HuH-7.5 (cell line): ENCODE data around the gene XYLB.

Experiments used
- DNase-seq: peaks from one replicate; pipeline ENCODE4 v3.0.0; 2011; ENCODE audit warnings: low spot score

The XYLB gene

DNA sequence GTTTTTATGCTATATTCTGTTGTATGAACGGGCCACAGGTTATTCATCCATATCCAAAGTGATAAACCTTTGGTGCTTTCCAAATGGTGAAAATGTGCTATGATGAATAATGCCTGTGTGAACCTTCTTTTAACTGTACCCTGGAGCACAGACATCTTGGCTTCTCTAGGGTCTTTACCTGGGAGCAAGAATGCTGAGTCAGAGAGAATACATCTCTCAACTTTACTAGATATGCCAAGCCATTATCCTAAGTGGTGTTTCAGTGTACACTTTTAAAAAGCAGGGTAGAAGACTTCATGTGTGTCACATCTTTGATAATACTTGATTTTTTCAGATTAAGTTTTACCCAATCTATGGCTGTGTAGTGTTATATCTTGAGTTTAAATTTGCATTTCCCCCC is 23.5 kb upstream of the XYLB start:
- DNase-seq, result no peak

DNA sequence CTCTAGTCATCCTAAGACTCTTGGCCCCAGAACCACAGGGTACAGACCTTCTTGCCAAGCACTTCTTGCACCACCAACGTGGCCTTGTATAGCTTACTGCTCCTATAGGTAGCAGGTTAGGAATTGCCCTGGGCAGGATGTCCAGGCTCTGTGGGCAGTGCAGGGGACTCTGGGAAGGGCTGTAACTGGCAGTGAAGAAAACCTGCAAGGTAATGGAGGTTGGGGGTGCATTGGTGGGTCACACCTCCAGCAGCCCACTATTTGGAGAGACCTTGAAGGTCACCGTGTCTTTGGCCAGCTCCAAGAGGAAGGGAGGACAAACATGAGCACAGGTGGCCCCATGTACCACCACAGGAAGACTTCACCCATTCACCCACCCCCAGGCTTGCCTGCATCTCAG is 21.3 kb upstream of the XYLB start:
- no peak for DNase-seq

DNA sequence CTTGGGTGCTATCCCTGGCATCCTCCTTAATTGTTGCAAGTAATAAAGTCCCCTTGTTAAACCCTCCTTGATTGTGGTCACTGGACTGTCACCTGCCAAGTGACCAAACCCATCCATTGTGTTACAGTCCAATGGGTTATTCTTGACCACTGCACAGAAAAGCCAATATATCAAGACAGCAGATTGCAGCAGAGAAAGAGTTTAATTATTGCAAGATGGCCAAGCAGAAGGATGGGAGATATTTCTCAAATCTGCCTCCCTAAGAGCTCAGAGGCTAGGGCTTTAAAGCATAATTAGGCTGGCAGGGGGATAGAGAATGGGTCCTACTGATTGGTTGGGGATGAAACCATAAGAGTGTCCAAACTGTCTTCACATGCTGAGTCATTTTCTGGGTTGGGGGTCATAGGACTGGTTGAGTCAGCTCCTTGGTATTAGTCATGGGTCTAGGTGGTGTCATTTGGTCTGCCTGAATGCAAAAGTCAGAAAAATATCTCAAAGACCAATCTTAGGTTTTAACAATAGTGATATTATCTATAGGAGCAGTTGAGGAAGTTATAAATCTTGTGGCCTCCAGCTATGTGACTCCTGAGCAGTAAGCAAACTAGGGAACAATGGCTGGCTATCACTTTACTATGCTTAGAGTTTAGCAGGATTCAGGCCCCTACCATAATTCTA is 19.1 kb upstream of the XYLB start:
- no peak for DNase-seq

DNA sequence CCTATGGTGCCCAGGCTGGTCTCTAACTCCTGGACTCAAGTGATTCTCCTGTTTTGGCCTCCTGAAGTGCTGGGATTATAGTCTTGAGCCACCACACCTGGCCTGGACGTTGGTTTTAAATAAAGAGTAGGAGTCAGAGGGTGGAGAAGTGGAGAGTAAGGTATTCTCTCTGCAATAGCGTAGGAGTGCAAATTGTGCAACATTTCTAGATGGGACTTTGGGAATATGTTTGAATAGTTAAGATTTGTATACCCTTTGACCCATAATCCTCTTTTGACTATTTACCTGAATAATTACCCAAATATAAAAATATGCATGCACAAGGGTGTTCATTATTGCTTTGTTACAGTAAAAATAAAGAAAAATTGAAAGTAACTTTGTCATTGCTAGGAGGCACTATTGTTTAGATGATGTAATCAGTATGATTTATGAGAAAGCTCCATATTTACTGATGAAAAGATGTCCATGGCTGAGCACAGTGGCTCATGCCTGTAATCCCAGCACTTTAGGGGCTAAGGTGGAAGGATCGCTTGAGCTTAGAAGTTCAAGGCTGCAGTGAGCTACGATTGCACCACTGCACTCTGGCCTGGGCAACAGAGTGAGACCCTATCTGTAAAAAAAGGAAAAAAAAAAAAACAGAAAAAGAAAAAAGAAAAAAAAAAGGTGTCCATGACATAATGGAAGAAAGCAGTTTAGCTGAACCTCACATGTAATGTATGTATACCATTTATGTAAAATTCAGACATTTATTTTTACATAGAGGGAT is 15.1 kb upstream of the XYLB start:
- DNase-seq, result no peak

DNA sequence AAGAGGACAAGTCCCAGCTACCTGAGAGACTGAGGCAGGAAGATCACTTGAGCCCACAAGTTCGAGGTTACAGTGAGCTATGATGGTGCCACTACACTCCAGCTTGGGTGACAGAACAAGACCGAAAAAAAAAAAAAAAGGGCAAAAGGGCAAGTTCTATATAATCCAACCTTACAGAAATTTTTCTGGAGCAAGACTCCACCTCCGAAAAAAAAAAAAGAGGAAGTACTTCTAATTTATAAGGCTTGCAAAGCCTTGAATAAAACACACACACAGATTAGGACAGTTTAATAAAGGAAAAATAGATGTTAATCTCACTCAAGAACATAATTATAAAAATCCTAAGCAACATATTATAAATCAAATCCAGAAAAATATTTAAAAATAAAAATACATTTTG is 14.4 kb upstream of the XYLB start:
- DNase-seq, result no peak

DNA sequence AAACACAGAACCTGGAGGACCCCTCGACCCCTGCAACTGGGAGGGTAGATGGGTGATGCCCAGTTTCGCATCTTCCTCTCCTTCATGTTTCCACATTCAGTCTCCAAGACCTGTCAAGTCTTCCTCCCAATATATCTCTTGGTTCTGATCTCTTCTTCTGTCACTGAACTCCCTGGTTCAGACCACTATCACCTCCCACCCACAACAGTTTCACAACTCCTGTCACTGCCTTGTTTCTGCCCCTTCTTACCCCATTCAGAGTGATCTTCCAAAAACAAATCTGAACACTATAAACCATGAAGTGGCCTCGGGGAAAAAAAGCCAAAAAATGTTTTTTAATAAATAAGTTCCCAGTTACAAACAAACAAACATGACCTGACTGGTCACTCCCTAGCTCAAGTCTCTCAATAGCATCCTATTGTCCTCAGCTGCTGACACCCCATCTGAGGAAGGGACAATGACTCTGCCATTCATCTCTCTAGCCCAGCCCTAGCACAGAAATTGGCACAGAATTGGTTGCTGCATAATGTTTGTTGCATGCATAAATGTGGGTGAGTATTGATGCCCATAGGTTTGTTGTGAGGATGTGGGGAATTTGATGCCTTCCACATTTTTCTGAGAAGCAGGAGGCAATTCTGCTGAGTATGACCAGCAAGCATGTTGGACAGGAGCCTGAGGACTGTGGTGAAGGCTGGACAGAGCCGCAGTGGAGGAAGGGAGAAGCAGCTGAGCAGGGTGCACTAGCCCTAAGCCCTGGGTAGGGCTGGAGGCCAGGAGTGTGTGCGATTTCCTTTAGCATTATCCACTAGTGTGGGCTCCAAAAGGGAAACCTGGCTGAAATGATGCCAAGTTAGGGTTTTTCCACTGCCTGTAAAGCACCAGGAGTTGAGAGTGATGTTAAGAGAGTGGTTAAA is 12.2 kb upstream of the XYLB start:
- DNase-seq, result no peak

DNA sequence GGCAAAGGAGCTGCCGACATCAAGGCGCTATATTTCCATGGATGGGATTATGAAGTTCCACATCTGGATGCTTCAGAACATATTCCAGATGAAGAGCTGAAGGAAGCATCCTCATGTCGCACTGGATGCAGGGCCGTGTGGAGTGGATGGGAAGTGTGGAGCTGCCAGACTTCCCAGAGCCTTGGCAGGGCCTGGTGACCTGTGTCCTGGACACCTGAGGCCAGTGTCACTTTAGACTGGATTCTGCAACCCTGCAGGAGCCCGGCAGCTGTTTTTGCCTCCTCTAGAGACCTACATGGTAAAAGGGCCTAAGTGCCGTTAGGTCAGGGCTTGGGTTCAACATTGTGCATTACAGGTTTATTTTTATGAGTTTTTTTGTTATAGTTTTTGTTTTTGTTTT is 11.3 kb upstream of the XYLB start:
- no peak for DNase-seq

DNA sequence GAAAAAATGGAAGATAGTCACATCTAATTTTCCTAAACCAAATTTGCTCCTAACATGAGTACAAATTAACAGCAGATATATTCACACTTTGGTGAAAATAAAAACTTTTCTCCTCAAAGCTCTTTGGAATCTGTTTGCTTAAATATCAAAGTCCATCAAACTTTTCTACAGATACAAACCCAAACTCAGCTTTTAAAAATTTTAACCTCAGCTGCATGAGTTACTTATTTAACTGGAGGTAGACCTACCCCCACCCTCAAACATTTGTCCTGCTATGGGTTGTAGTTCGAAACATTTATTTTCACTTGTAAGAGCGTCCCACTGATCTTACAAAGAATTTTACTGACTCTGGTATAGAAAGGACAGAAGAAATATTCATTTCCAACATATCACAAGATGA is 8.9 kb upstream of the XYLB start:
- no peak for DNase-seq

DNA sequence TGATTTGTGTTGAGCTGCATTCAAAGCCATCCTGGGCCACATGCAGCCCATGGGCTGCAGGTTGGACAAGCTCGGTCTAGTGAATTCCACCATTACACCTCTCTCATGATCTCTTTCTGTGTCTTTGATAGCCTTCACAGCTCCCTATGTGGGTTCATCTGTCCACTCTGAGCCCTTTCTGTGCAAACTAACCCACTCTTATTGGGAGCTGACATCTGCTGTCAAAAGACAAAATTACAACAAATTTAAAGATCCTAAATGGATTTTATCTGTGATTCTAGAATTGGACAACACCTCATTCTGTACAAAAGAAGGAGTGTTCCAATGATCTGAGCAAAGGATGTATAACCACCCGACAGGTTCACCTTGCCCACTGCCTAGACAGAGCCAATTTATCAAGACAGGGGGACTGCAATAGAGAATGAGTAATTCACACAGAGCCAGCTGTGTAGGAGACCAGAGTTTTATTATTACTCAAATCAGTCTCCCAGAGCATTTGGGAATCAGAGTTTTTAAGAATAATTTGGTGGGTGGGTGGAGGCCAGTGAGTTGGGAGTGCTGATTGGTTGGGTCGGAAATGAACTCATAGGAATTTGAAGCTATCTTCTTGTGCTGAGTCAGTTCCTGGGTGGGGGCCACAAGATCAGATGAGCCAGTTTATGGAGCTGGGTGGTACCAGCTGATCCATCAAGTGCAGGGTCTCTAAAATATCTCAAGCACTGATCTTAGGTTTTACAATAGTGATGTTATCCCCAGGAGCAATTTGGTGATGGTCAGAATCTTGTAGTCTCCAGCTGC is 2.6 kb upstream of the XYLB start:
- no peak for DNase-seq

DNA sequence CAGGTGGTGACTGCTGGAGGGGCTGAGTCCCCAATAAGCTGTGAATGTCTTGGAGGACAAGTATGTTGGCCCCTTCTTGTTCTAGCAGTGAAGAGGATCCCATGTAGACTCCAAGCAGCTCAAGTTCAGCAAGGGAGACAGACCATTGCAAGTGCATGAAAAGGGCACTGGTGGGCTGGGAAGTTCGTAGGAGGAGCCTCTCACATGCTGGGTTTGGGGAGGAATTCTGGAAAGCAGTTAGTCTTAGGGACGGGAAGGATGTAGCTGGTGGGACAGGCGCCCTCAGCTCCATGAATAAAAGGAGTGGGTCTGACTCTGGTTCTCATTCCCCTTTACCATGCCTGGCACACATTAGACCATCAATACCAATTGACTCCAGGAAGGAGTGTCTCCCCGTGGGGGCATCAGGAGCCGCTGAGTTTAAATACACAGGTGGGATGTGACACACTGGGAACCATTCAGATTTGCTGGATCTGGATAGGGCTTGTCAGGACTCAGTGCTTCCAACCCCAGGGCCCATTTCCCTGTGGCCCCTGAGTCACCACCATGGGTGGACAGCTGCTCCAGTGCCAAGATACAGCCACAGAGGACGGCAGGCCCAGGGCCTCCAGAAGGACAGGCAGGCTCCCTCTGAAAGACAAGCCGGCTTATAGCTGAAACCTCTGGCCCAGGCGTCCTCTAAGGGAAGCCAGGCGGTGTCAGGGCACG is 552 bp upstream of the XYLB start:
- DNase-seq, result no peak

DNA sequence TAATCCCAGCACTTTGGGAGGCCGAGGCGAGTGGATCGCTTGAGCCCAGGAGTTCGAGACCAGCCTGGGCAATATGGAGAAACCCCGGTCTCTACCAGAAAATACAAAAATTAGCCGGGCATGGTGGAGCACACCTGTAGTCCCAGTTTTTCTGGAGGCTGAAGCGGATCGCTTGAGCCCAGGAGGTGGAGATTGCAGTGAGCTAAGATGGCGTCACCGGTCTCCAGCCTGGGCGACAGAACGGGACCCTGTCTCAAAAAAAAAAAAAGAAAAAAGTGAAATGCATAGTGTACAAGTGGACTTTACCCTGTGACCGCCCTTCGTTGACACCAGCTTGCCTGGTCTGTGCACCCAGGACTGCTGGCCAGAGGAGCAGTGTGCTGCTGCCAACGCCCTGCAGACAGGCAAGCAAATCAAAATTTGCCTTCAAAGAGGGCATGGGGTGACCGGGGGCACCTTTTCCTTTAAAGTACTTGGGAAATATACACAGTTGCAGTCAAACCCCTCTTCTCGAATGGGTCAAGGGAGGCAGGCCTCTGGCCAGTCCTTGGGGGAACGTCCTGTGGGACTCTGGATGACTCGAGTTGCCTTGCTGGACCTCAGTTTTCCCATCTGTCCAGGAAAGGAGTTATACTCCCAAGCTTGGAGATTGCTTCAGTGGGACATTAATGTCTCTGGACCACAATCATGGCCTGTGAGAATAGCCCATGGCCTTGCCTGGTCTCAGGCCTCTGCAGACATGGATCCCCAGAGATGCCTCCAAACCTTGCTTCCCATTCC is 1.0 kb downstream of the XYLB start:
- peak; percentile 70 for DNase-seq

DNA sequence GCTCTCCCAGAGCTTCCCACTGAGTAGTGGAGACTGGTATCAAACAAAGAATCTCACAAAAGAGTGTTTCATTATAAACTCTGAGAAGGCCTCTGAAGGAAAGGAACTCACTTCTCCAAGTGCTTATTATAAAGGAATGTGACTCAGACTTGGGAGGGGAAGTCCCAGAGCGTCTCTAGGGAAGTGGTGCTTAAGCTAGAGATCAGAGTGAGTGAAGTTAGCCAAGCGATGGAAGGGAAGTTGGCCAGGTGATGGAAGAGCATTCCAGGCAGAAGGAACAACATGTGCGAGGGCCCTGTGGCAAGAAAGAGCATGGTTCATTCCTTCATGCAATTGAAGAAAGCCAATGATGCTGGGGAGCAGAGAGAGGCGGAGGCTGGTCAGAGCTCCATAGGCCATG is 2.3 kb downstream of the XYLB start:
- DNase-seq, result no peak

DNA sequence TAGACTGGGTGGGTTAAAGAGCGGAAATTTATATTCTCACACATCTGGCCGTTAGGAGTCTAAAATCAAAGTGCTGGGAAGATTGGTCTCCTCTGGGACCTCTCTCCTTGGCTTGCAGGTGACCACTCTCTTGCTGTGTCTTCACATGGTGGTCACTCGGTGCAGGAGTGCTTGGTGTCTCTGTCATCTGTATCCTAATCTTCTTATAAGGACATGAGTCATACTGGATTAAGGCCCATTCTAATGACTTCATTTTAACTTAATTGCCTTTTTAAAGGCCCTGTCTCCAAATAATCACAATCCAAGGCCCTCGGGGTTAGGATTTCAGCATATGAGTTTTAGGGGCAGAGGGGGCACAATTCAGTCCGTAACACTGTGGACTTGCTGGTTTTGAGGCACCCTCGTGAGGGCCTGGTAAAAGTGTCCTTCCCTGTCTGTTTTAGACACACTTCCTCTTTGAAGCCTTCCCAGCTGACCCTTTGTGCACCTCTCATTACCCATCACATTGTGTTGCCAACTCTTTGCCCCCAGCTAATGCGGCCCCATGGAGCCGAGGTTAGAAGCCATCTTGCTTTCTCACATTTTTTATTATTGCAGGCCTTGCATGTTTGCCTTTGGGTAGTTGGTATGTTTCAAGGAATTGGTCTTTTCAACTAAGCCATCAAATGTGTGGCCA is 3.2 kb downstream of the XYLB start:
- DNase-seq, result no peak

DNA sequence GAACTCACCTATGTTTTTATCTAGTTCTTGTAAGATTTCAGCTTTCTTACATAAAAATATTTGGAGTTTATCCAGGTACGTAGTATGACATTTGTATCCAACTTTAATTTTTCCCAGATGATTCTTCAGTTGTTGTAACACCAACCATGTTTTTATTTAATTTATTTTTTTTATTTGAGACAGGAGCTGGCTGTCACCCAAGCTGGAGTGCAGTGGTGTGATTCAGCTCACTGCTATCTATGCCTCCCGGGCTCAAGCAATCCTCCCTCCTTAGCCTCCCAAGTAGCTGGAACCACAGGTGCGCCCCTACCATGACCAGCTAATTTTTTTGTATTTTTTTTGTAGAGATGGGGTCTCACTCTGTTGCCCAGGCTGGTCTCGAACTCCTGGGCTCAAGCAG is 6.6 kb downstream of the XYLB start:
- no peak for DNase-seq

DNA sequence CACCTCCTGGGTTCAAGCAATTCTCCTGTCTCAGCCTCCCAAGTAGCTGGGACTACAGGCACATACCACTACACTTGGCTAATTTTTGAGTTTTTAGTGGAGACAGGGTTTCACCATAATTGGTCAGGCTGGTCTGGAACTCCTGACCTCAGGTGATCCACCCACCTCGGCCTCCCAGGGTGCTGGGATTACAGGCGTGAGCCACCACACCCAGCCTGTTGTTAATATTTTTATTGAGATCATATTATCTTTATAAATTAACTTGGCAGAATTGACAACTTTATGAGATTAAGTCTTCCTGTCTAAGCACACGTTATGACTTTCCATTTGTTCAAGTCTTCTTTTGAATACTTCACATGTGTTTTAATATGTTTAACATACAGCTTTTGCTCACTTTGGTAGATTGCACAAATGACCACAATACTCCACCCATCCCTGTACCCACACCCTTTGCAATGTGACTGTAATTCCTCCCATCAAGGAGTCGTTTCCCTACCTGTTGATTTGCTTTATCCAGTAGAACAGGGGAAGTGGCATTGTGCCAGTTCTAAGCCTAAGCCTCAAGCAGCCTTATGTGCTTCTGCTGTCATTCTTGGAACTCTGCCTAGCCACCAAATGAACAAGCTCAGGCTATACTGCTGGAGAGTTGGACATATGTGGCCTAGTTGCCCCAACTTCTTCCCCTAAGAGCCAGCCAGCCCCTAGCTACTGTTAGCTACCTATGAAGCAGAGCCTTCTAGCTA is 8.2 kb downstream of the XYLB start:
- DNase-seq, result no peak

DNA sequence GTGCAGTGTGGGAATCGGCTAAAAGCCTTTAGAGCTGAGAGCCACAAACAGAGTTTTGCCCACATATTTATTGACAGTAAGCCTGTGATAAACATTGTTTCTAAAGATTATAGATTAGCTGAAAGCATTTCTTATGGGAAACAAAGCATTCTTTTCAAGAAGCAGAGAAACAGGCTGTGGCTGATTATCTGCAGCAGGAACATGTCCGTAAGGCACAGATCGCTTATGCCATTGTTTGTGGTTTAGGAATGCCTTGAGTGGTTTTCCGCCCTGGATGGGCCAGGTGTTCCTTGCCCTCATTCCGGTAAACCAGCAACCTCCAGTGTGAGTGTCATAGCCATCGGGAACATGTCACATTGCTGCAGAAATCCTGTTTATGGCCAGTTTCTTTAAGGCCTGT is 12.5 kb downstream of the XYLB start:
- no peak for DNase-seq

DNA sequence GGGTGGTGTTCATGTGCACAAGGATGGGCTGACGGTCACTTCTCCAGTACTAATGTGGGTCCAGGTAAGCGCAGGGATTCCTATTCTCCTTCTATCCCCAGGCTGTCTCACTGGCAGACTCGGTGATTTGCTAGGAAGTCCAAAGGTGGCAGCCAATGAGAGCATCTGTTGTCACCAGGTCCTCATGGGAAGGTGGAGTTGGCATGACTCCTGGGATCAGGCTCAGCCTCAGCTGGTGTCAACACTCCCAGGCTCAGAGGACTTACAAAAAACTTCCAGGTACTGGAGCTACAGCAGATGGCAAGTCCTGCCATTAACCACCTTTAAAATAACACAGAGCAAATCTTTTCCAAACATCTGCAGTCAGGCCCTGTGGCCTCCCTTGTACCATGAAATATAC is 13.8 kb downstream of the XYLB start:
- DNase-seq, result no peak

DNA sequence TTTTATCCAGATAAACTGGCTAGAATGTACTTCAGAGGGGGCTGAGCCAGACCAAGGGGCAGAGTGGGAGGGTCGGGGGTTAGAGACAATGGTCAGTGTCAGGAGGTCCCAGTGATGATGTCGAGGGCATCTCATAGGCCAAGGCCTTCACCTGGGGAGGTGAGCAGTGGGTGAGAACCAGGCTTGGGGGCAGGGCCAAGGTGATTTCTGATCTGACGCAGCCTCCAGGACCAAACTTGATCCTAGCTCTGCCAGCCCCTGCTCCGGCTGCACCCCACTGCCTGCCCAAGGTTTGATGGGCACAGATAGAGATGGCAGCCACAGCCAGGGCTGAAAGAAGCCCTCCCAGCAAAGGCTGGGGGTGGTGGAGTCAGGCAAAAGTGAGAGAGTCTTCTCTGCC is 14.9 kb downstream of the XYLB start:
- DNase-seq, result no peak

DNA sequence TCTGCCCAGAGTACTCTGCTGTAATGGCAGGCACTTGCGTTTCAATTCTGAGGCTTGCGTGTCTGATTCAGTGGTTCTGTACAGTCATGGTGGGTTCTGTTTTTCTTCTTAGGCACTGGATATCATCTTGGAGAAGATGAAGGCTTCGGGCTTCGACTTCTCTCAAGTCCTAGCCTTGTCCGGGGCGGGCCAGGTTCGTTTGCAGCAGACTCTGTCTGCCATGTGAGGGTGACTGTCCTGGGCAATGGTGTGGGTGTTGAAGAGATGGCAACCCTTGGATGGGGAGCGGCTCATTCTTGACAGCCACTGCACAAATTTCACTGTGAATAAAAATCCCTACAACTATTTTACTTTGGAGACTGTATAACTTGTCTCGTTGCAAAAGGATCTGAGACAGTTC is 16.2 kb downstream of the XYLB start:
- no peak for DNase-seq
